Glutamatergic neuron (in vitro differentiated cells): ENCODE measurements around the gene BTBD9. TPM values are rescaled to one million over a fixed set of nuclear protein-coding genes. Genes with fewer than 3 reads are reported as not detected.

Source experiments
- DNase-seq: peaks from one replicate; pipeline ENCODE4 v3.0.0; 2022
- H3K27ac Mint-ChIP-seq: one replicate; pipeline ENCODE4 v1.8.0; 2020; ENCODE audit warnings: mild to moderate bottlenecking, mixed read lengths, inconsistent platforms; ENCODE audit not compliant: unreplicated experiment
- H3K27me3 Mint-ChIP-seq: one replicate; pipeline ENCODE4 v1.8.0; 2020; ENCODE audit warnings: mild to moderate bottlenecking, moderate library complexity, mixed read lengths, inconsistent platforms; ENCODE audit not compliant: unreplicated experiment
- H3K36me3 Mint-ChIP-seq: one replicate; pipeline ENCODE4 v1.8.0; 2020; ENCODE audit warnings: mild to moderate bottlenecking, mixed read lengths, inconsistent platforms; ENCODE audit not compliant: unreplicated experiment
- H3K4me1 Mint-ChIP-seq: one replicate; pipeline ENCODE4 v1.8.0; 2020; ENCODE audit warnings: mild to moderate bottlenecking, low read depth, mixed read lengths, inconsistent platforms; ENCODE audit not compliant: unreplicated experiment
- H3K4me3 Mint-ChIP-seq: one replicate; pipeline ENCODE4 v1.8.0; 2020; ENCODE audit warnings: mild to moderate bottlenecking, mixed read lengths, inconsistent platforms; ENCODE audit not compliant: unreplicated experiment
- H3K9me3 Mint-ChIP-seq: one replicate; pipeline ENCODE4 v1.8.0; 2020; ENCODE audit warnings: mild to moderate bottlenecking, moderate library complexity, mixed read lengths, inconsistent platforms; ENCODE audit not compliant: unreplicated experiment
- total RNA-seq: library from RNA; stranded (reverse); fragmentation: NEBNext Ultra II Directional; extraction: Animal tissue kit (Norgen Biotek cat#: 25700); gene quantifications from one replicate; pipeline ENCODE4 v1.2.1, GENCODE V29; 2021; ENCODE audit not compliant: unreplicated experiment
- TF ChIP-seq, protein P1 (sequence below): fragments of 200-600 bp; sonication (generic); IDR thresholded peaks from one replicate; pipeline ENCODE4 v1.5.0; 2021; ENCODE audit not compliant: partially characterized antibody, unreplicated experiment

The BTBD9 gene
- total RNA-seq, 1 donor from 2014 or later: 18.8 TPM

- no peaks in the 10 kb centered on the region for H3K36me3 Mint-ChIP-seq
- no peak overlapping the region for H3K4me3 Mint-ChIP-seq
- TF ChIP-seq, protein P1, sequence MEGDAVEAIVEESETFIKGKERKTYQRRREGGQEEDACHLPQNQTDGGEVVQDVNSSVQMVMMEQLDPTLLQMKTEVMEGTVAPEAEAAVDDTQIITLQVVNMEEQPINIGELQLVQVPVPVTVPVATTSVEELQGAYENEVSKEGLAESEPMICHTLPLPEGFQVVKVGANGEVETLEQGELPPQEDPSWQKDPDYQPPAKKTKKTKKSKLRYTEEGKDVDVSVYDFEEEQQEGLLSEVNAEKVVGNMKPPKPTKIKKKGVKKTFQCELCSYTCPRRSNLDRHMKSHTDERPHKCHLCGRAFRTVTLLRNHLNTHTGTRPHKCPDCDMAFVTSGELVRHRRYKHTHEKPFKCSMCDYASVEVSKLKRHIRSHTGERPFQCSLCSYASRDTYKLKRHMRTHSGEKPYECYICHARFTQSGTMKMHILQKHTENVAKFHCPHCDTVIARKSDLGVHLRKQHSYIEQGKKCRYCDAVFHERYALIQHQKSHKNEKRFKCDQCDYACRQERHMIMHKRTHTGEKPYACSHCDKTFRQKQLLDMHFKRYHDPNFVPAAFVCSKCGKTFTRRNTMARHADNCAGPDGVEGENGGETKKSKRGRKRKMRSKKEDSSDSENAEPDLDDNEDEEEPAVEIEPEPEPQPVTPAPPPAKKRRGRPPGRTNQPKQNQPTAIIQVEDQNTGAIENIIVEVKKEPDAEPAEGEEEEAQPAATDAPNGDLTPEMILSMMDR: no peak
- H3K27ac Mint-ChIP-seq: no peak overlapping the region
- peaks cover 8% of the 10 kb centered on the region for H3K4me1 Mint-ChIP-seq
- H3K9me3 Mint-ChIP-seq: peaks cover 3% of the 10 kb centered on the region
- peaks cover 3% of the 10 kb centered on the region for H3K27me3 Mint-ChIP-seq
- DNase-seq: no peak
Measured at GRCh38 chr6:38354037-38354381, 285.7 kb downstream of the BTBD9 start.

DNA sequence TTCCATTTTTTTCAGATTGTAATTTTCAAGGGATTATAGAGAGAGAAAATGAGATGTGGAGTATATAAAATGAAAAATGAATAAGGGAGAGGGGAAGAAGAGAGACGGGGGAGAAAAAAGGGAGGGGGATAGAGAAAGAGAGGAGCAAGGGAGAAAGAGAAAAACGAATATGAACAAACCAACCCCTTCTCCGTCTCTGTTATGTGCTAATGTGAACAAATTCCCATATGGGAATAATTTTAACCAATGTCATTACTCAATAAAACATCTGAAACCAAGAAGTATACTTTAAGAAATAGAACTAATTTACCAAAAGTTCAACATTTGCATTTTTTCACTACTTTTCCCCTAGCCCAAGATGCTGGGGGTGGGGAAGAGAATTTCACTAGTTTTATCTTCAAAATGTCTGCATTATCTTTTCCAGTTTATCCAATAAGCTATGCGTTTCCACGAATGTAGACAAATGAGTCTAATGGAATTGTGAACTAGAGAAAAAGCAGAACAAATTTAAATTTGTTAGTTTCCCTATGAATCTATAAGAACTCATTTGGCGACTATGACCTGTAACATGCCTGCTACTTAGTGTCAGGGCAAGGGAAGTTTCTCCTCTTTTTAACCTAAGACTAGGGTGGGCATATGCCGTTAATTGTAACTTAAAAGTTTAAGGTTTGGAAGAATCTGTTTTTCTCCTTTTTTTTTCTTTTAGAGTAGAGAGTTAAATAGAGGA lies 286.3 kb downstream of the BTBD9 start:
- peaks cover 3% of the 10 kb centered on the region for H3K27me3 Mint-ChIP-seq
- no peak overlapping the region for H3K27ac Mint-ChIP-seq
- H3K4me3 Mint-ChIP-seq: no peak overlapping the region
- no peak for DNase-seq
- peaks cover 8% of the 10 kb centered on the region for H3K4me1 Mint-ChIP-seq
- no peaks in the 10 kb centered on the region for H3K36me3 Mint-ChIP-seq
- H3K9me3 Mint-ChIP-seq: peaks cover 3% of the 10 kb centered on the region
- TF ChIP-seq, protein P1: no peak

GRCh38 chr6:38352636-38353035 lies 287.1 kb downstream of the BTBD9 start:
- H3K9me3 Mint-ChIP-seq: peaks cover 2% of the 10 kb centered on the region
- H3K27ac Mint-ChIP-seq: no peak overlapping the region
- H3K36me3 Mint-ChIP-seq: no peaks in the 10 kb centered on the region
- peaks cover 2% of the 10 kb centered on the region for H3K27me3 Mint-ChIP-seq
- peaks cover 9% of the 10 kb centered on the region for H3K4me1 Mint-ChIP-seq
- H3K4me3 Mint-ChIP-seq: no peak overlapping the region
- TF ChIP-seq, protein P1: no peak
- no peak for DNase-seq

- H3K27me3 Mint-ChIP-seq: no peaks in the 10 kb centered on the region
- no peak overlapping the region for H3K4me3 Mint-ChIP-seq
- H3K4me1 Mint-ChIP-seq: peaks cover 18% of the 10 kb centered on the region
- no peaks in the 10 kb centered on the region for H3K36me3 Mint-ChIP-seq
- no peaks in the 10 kb centered on the region for H3K9me3 Mint-ChIP-seq
- DNase-seq: no peak
- TF ChIP-seq, protein P1: no peak
- H3K27ac Mint-ChIP-seq: no peak overlapping the region
Measured at GRCh38 chr6:38350942-38351341, 288.8 kb downstream of the BTBD9 start.

DNA sequence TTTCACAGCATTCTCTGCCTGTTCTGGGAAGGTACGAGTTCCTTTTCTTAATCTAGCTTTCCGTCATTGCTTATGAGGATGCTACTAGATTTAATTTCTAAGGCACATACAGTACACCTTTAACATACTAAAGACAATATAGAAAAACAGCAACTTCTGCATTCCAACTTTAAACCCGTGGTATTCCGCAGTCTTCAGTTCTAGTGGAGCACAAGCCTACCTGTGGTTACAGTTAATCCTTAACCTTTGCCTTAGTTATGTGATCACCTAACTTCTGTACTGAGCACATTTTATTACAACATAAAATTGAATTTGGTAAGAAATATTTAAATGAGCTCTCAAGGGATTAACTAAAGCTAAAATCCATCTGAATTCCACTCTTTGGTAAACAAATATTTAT lies 289.5 kb downstream of the BTBD9 start:
- TF ChIP-seq, protein P1: no peak
- no peak overlapping the region for H3K27ac Mint-ChIP-seq
- H3K4me3 Mint-ChIP-seq: no peak overlapping the region
- peaks cover 26% of the 10 kb centered on the region for H3K4me1 Mint-ChIP-seq
- no peaks in the 10 kb centered on the region for H3K27me3 Mint-ChIP-seq
- no peaks in the 10 kb centered on the region for H3K36me3 Mint-ChIP-seq
- H3K9me3 Mint-ChIP-seq: no peaks in the 10 kb centered on the region
- DNase-seq: no peak
